GM21515 (cell line): Measurements from ENCODE around the gene FBXW8.

Source experiments
- ATAC-seq: cut with Tn5 transposase; IDR thresholded peaks from one replicate; pipeline ENCODE4 v1.9.1; 2021; ENCODE audit not compliant: unreplicated experiment

The FBXW8 gene

DNA sequence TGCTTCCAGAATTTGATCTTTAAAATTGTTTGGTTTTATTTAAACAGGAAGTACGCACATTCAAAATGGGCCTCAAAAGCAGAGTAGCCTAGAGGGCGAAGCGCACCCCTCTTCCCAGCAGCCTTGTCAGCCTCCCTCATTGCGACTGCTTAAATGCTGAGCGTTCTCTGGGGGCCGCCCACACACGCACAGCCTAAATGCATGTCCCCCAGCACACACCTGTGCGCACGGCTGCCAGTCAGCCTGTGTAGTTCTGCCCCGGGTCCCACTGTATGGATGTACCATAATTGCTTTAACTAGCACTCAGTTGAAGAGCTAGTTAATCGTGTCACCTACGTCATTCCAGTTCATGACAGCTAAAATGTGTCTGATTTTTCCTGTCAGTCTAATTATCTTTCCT lies 109.1 kb downstream of the FBXW8 start:
- ATAC-seq, result no peak

- ATAC-seq, result no peak
Observed at GRCh38 chr12:117020536-117021220, 109.9 kb downstream of the FBXW8 start.

DNA sequence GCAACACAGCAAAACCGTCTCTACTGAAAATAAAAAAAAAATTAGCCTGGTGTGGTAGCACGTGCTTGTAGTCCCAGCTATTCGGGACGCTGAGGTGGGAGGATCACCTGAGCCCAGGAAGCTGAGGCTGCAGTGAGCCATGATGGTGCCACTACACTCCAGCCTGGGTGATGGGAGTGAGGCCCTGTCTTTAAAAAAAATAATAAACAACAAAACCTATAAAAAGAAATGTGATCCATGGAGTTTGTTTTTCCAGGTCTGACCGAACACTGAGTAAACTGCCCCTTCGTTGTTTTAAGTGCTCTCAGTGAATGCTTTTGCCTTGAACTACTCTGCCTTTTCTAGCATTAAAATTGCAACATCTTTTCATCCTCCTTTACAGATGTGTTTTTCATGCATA lies 111.7 kb downstream of the FBXW8 start:
- no peak for ATAC-seq

GRCh38 chr12:117023998-117024960 lies 113.5 kb downstream of the FBXW8 start:
- ATAC-seq, result no peak

DNA sequence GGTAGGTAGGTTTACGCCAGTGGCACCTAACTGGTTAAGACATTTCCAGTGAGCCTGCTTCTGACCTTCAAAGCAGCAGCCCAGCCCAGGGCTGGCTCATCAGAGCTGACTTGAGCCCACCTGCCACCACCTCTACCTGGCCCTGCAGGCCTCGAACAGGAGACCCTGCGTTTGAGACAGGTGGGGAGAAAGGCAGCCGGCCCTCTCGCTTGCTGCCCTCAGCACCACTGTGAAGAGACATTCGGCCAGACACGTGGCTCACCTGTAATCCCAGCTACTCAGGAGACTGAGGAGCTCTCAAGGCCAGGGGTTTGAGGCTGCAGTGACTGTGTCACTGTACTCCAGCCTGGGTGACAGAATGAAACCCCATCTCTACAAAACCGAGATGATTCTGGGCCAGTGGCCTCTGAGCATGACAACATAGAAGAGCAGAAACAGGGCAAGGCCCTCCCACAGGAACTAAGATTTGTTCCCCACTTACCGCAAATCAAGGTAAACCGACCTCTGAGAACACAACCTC lies 114.3 kb downstream of the FBXW8 start:
- ATAC-seq, result no peak

DNA sequence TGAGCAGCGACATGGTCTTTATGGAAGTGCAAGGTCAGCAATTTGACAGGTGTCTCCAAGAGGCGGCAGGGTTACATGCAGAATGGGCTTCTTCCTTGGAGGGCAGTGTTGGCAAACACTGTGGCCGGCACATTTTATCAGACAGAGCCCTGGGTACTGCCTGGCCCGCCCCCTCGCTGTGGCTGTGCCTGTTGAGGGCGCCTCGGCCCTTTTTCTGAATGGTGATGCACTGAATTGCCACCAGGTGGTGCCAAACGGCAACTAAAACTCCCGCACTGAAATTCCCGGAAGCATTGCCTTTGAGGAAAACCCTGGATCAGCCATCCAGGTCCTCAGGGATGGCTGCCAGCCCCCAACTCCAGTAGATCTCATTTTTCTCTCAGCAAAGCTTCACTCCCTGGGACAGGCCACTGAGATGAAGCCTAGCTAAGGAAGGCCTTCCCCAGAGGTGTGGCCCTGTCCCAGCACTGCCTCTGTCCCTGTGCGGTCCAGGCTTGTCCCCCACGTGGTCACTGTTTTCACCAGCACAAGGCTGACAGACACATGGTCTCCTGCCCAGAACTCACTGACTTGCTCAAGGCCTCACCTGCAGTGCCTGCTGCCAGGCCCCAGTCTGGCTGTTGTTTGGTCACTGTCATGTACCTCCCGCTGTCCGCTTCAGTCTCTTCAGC lies 114.9 kb downstream of the FBXW8 start:
- no peak for ATAC-seq

DNA sequence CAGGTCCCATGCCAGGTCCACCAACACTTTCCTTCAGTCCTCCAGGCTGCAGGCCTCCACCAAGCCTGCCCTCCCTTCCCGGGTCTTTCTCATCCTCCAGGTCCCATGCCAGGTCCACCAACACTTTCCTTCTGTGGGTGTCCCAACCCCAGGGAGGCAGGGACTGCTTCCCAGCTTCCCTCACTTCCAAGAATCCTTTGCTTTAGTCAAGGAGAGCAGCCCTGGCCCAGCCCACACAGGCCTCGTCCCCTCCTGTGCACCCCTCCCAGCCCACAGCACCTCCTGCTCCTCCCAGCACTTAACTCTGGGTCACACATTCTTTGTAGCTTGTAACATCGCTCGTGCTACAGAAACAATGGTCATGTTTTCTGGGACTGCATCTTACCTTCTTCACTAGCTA lies 115.6 kb downstream of the FBXW8 start:
- ATAC-seq, result no peak

GRCh38 chr12:117026921-117027250 lies 116.1 kb downstream of the FBXW8 start:
- no peak for ATAC-seq

- ATAC-seq, result no peak
Observed at GRCh38 chr12:117027251-117028086, 116.7 kb downstream of the FBXW8 start.

GRCh38 chr12:117028254-117028653 lies 117.5 kb downstream of the FBXW8 start:
- ATAC-seq, result no peak

GRCh38 chr12:117030187-117030900 lies 119.6 kb downstream of the FBXW8 start:
- no peak for ATAC-seq

DNA sequence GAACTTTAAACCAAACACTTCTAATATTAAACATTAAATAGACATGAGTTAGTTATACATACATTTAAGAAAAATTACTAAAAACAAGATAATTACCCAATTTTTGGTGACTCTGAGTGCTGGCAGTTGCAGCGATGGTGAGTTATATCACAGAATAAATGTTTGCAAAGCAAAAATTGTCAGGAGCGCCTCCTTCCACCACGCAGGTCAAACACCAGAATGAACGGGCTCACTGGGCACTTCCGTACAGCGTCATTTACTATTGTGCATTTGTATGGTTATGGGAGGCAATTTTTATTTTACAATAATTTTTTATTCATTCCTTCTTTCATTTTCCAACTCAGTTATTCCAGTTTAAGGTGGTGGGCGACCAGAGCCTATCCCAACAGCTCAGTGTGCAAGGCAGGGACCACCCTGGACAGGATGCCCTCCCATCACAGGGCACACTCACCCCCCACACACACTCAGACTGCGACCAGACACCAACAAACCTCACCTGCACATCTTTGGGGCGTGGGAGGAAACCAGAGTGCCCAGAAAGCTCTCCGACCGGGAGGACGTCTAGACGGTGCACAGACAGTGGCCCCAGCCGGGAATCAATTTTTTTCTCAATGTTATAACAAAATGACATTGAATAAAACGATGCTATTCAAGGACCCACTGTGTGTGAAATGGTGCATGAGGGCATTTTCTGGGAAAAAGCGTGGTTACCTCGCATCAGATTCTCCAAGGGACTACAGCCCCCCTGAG lies 121.3 kb downstream of the FBXW8 start:
- ATAC-seq, result no peak

DNA sequence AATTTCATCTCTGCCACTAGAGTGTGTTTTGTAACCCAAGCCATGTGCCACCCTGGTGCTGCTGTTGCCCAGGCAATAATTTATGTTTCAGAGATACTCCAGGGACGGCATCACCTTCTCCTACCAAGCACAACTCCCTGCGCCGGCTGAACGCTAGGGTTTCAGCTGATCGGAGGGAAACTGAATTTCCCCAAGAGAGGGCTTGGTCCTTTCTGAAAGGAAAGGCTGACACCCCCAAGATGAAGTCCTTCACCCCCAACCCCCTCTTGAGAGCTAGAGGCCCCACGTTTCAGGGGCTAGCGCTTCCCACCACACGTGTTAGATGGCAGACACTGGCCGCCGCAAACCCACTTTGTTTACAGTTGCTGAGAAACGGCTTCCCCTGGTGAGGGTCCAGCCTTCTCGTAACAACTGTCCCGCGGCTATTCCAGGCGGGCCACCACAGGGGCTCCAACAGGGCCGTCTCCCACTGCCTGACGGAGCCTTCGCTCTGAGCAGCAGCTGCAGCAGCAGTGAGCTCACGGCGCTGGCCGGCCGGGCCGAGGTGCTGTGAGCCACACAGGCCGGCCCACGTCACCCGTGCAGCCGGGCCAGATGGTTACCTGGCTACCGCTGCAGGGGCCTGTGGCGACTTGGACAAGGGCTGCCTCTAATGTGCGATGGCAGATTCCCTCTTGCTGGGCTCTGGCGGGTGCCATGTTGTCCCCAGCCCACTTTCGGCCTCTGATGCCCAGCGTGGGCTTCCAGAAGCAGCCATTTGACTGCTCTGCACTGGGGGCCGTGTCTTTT lies 122.0 kb downstream of the FBXW8 start:
- no peak for ATAC-seq

DNA sequence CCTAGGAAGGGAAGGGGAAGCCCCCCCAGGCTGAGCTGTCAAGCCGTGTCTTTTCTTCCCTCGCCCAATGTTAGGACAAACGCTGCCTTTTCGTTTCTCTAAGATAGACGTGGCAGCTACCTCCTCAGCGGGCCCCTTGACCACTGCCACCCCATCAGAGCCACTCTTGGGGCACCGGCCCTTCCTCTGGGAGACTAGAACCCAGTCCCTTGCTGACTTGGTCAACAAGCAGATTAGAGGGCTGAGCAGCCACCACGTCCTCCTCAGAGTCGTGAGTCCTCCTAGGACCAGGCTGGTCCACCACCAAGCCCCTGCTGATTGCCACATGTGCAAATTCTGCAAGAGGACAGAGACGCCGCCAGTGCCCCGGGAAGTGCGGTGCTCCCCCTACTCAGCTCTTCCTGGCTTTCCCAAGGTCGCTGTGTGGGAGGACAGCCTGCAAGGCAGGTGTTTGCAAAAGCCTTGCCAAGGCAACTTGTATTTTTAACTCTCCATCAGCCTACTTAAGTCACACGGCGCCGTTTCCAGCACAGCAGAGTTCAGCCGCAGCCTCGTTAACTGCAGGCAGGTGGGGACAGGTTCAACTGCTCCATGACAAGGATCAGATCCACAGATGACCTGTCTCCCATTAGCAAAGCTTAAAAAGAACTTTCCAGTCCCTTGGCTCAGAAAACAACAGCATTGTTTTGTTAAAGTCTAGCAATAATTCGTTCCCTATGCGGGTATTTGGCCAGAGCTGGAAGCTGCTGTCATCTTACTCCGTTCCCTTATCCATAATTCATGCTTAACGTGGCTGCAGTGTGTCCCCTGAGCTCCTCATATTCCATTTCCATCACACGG lies 122.9 kb downstream of the FBXW8 start:
- no peak for ATAC-seq

GRCh38 chr12:117034249-117034648 lies 123.5 kb downstream of the FBXW8 start:
- no peak for ATAC-seq

- ATAC-seq, result no peak
Observed at GRCh38 chr12:117034701-117035151, 124.0 kb downstream of the FBXW8 start.

- ATAC-seq, result no peak
Observed at GRCh38 chr12:117035287-117035686, 124.5 kb downstream of the FBXW8 start.

DNA sequence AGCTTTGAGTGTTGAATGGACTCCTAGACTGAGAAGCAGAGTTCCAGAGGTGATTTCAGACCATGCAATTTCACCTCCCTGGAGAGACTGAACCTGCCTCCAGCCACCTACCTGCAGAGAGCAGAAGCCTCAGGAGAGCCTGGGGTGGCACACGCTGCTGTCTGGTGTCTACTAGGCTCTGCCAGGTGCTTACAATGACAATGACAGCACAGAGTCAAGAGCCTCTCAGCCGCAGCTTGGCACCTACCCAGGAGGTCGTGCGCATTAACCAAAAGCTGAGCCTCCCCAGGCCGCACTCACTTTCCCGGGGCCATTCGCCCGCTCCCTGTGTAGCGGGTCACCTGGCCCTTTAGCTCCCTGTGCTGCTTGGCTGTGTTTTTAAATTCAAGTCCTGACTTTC lies 125.3 kb downstream of the FBXW8 start:
- ATAC-seq, result no peak
